Eye (tissue), 1 donor: ENCODE results near the gene CMC1.

Experiments used
- DNase-seq: peaks from one replicate; pipeline ENCODE4 v3.0.0-alpha.2; 2015

Gene CMC1

GRCh38 chr3:28308196-28308595, 66.8 kb downstream of the CMC1 start:
- DNase-seq, result no peak

GRCh38 chr3:28315711-28316110, 74.3 kb downstream of the CMC1 start:
- DNase-seq, result peak; percentile 27

GRCh38 chr3:28316226-28316625, 74.8 kb downstream of the CMC1 start:
- DNase-seq, result no peak

- DNase-seq, result peak; percentile 62
Measured at GRCh38 chr3:28317438-28318022, 76.1 kb downstream of the CMC1 start.

GRCh38 chr3:28320981-28321380, 79.6 kb downstream of the CMC1 start:
- no peak for DNase-seq

GRCh38 chr3:28322464-28322863, 81.0 kb downstream of the CMC1 start:
- no peak for DNase-seq

GRCh38 chr3:28326458-28326926, 85.1 kb downstream of the CMC1 start:
- DNase-seq, result peak; percentile 36

- DNase-seq, result peak; percentile 79
Measured at GRCh38 chr3:28328188-28329151, 87.1 kb downstream of the CMC1 start.

- no peak for DNase-seq
Measured at GRCh38 chr3:28334552-28334951, 93.1 kb downstream of the CMC1 start.

- DNase-seq, result peak; percentile 45
Measured at GRCh38 chr3:28335246-28335645, 93.8 kb downstream of the CMC1 start.

- no peak for DNase-seq
Measured at GRCh38 chr3:28337230-28337629, 95.8 kb downstream of the CMC1 start.

- DNase-seq, result no peak
Measured at GRCh38 chr3:28343144-28343543, 101.7 kb downstream of the CMC1 start.

GRCh38 chr3:28345690-28346089, 104.3 kb downstream of the CMC1 start:
- DNase-seq, result no peak

GRCh38 chr3:28347374-28348264, 106.2 kb downstream of the CMC1 start:
- DNase-seq, result no peak

GRCh38 chr3:28348265-28348628, 106.8 kb downstream of the CMC1 start:
- no peak for DNase-seq

GRCh38 chr3:28348629-28349468, 107.4 kb downstream of the CMC1 start, which contains the start of the genes AZI2 and ZCWPW2:
Gene AZI2, minus strand, starts transcription at chr3:28348824. Its CDS starts 8,207 bp downstream, at chr3:28340617.
Gene ZCWPW2, plus strand, starts transcription at chr3:28348721. Its CDS starts 64,348 bp downstream, at chr3:28413069.
- DNase-seq, result peak; percentile 98

- no peak for DNase-seq
Measured at GRCh38 chr3:28349469-28350000, 108.1 kb downstream of the CMC1 start.
